ENCODE measurements around the gene C5orf24. TPM values are rescaled to one million over a fixed set of nuclear protein-coding genes. Genes with fewer than 3 reads are reported as not detected.

The C5orf24 gene
- total RNA-seq, 1 experiment from 2014 or later, result 22.5 TPM

- H3K9me3 Mint-ChIP-seq, result no peaks in the 10 kb centered on the region; a peak in 1 of 5 replicates
- H3T11ph ChIP-seq (ENCODE audit: low read length), result no peak overlapping the region
- H2AK5ac ChIP-seq (ENCODE audit: insufficient read length, low read length), result no peak overlapping the region
- no peak for TF ChIP-seq CTCF (conservative IDR thresholded peaks at IDR 0.05)
- no peak overlapping the region for H4K91ac ChIP-seq (ENCODE audit: insufficient read length, low read depth, low read length)
- no peaks in the 10 kb centered on the region for H4K20me1 ChIP-seq (ENCODE audit: control insufficient read depth, insufficient read depth, insufficient read length)
- H2BK5ac ChIP-seq (ENCODE audit: insufficient read length, low read length), result no peak overlapping the region
- no peaks in the 10 kb centered on the region for H3K27me3 Mint-ChIP-seq (ENCODE audit: low read depth)
- H2BK15ac ChIP-seq (ENCODE audit: low read depth, low read length), result no peak overlapping the region
- H3K4me1 ChIP-seq (ENCODE audit: insufficient read depth, low read length), result no peaks in the 10 kb centered on the region
- no peaks in the 10 kb centered on the region for H3K79me2 ChIP-seq (ENCODE audit: insufficient read depth, low read length)
- peaks cover 9 to 11% (median 11%) of the 10 kb centered on the region in 3 experiments; a peak in 6 of 7 replicates for H3K36me3 Mint-ChIP-seq (ENCODE audit: insufficient read depth in 1 of 3, low read depth in 3 of 3)
- no peak overlapping the region for H3K18ac ChIP-seq (ENCODE audit: insufficient read length, low read depth, low read length)
- no peak overlapping the region for H3K9ac ChIP-seq (ENCODE audit: extremely low read depth, insufficient read length, low read length)
- peaks cover 8 to 14% of the 10 kb centered on the region in 2 experiments for H3K4me1 Mint-ChIP-seq
- H3K79me1 ChIP-seq (ENCODE audit: insufficient read depth, low read depth, low read length, poor library complexity, severe bottlenecking), result no peaks in the 10 kb centered on the region
- H2AFZ ChIP-seq (ENCODE audit: low read length), result no peak overlapping the region
- no peak overlapping the region for H4K8ac ChIP-seq (replicated peaks; ENCODE audit: insufficient read length, low read depth, low read length)
- H4K5ac ChIP-seq (ENCODE audit: insufficient read length, low read depth, low read length), result no peak overlapping the region
- H3K9me3 ChIP-seq (ENCODE audit: control insufficient read depth, low read depth, low read length), result no peaks in the 10 kb centered on the region
- H2BK20ac ChIP-seq (ENCODE audit: low read depth, low read length, poor library complexity, severe bottlenecking), result no peak overlapping the region
- no peak overlapping the region for H3K4me3 Mint-ChIP-seq
- H2BK120ac ChIP-seq (ENCODE audit: low read depth, low read length, poor library complexity, severe bottlenecking), result no peak overlapping the region
- no peak overlapping the region for H3K56ac ChIP-seq (ENCODE audit: insufficient read length, low read depth, low read length)
- peak overlapping the region in 2 of 3 experiments; percentile 7 to 24; a peak in 2 of 7 replicates for H3K27ac Mint-ChIP-seq
- no peak overlapping the region for H2BK12ac ChIP-seq (ENCODE audit: insufficient read length, low read depth, low read length)
- no peak for DNase-seq
- H3K23me2 ChIP-seq (ENCODE audit: insufficient read length, low read depth, low read length, poor library complexity, severe bottlenecking), result no peaks in the 10 kb centered on the region
- H3K23ac ChIP-seq (ENCODE audit: insufficient read length, low read depth, low read length), result no peak overlapping the region
- H3K27ac ChIP-seq (ENCODE audit: insufficient read length, low read depth, low read length), result no peak overlapping the region
- H3K14ac ChIP-seq (ENCODE audit: insufficient read depth, low read length), result no peak overlapping the region
- no peaks in the 10 kb centered on the region for H3K27me3 ChIP-seq (ENCODE audit: insufficient read depth, low read length)
- no peak overlapping the region for H3K4me2 ChIP-seq (ENCODE audit: insufficient read depth, insufficient read length, low read length)
- H3K4ac ChIP-seq (ENCODE audit: low read depth, low read length), result no peak overlapping the region
- WGBS (ENCODE audit: extremely low coverage, insufficient read length, low lambda C conversion rate), result no CpG with 5 or more reads among the region's 7 CpGs
Observed at GRCh38 chr5:134893748-134894505, 48.2 kb downstream of the C5orf24 start.

Data from H9 (cell line).